Activated CD4-positive, alpha-beta T cell treated with anti-CD3 and anti-CD28 coated beads for 4 hours (primary cell): ENCODE measurements around the gene NFILZ.
A peak's percentile ranks its signal among the peaks of the same experiment; 100 is the strongest.

Source experiments
- DNase-seq, 2 donors: peaks; one replicate each; pipeline ENCODE4 v3.0.0-alpha.2; 2020

The NFILZ gene

DNA sequence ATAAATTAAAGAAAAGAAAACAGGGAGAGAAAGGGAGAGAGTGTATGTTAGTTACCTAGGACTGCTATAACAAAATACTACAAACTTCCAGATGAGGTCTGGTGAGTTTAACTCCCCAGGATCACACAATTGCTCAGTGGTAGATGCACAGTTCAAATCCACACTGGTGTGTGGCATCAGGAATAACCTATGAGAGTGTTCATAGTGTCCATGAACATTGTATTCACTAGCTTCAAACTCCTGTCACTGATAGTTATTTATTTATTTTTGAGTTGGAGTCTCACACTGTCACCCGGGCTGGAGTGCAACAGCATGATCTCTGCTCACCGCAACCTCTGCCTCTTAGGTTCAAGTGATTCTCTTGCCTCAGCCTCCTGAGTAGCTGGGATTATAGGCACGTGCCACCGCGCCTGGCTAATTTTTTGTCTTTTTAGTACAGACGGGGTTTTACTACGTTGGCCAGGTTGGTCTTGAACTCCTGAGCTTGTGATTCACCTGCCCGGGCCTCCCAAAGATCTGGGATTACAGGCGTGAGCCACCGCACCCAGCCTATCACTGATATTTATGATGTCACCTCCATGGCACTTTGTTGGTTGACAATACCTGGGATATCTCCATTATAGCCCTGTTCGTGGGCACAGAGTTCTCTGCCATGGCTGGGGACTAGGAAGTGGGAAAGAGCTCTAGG lies at the start of gene NFILZ:
Gene NFILZ (plus strand): TSS at position 638 of the 688 bp plus-strand sequence. CDS start 46,133 bp downstream, outside the sequence.
- no peak for DNase-seq

DNA sequence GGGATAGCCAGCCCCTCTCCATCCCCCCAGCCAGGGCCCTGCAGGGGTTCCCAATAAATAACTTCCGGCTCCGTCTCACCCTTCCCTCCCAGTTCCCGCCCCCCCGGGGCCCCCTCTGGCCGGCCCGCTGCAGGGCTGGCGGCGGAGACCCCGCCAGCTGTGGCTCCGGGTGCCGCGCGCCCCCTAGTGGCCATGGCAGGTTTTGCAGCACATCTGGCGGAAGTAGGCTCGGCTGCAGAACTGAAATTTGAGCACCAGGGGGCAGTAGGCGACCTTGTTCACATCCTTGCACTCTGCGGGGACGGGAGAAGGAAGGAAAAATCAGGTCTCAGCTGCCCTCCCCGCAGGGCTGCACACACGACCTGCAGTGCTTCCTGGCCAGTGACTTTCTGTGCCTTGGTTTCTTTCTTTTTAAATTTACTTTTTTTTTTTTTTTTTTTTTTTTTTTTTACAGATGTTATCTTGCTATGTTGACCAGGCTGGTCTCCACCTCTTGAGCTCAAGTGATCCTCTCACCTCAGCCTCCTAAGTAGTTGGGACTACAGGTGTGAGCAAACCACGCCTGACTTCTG lies 49.6 kb upstream of the NFILZ start:
- DNase-seq = peak; percentile 79 to 84

DNA sequence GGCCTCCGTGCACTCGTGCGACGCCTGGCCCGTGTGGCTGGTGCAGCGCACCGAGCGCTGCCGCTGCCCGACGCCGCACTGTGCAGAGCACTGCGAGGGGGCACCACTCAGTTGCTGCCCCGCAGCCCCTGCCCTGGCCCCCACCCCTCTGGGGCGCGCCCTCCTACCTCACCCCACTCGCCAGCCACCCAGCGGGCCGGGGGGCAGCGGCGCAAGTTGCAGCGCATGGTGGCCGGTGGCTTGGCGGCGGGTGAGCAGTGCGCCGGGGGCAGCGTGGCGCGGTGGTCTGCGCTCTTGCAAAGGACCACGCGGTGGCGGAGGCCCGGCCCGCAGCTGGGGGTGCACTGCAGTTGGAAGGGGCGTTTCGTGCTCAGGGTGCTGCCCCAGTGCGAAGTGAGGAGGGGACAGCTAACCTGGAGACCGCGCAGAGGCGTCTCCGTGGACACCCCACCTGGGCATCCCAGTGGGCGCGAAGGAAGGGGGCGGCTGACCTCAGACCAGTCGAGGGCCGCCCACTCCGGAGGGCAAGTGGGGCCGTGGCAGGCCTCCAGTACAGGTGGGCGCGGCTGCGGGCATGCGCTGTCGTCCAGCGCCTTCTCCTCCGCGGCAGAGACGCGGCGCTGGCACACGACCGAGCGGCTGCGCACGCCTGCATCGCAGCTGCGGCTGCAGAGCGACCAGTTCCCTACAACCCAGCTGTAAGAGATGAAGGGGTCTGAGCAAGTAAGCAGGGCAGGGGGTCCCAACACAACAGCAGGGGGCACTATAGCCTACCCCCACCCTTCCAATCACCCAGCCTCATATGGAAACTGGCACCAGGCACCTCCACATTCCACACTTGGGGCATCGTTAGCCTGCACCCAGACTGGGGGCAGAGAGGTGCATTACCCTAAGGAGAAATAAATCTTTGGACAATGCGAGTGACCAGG lies 45.2 kb upstream of the NFILZ start:
- no peak for DNase-seq

DNA sequence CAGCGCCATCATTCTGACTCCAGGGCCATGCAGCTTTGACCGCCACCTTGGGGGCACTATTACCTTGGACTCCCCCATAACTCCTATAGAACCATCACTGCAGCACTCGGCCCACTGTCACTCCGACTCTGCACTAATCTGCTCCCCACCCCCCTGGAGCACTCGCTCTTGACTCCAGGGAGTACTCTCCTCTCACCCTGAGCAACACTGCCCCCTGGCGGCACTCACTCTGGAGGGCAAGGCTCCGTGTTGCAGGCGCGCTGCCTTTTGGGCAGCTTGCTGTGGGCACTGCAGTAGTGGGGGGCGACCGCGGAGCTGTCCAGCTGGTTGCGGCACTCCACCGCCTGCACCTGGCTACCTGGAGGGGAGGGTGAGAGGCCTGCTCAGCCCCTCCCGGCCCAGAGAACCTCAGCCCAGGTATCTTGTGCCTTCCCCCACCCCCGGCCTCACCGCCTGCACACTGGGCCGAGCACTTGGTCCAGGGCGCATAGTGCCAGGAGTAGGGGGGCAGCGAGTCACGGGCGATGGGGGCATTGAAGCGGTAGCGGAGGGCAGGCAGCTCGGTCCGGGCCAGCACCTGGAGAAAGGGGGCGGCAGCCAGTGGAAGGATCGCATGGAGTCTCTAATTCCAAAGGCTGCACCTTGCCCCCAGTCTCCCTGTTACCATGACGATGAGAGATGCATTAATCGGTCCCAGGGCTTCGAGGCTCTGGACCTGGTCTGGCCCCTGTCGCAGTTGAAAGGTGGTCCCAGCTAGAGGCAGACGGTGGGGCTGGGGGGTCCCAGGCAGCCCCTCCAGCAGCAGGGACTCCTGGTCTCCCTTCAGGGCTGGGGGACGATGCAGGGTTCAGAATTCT lies 44.3 kb upstream of the NFILZ start:
- DNase-seq = peak; percentile 55

DNA sequence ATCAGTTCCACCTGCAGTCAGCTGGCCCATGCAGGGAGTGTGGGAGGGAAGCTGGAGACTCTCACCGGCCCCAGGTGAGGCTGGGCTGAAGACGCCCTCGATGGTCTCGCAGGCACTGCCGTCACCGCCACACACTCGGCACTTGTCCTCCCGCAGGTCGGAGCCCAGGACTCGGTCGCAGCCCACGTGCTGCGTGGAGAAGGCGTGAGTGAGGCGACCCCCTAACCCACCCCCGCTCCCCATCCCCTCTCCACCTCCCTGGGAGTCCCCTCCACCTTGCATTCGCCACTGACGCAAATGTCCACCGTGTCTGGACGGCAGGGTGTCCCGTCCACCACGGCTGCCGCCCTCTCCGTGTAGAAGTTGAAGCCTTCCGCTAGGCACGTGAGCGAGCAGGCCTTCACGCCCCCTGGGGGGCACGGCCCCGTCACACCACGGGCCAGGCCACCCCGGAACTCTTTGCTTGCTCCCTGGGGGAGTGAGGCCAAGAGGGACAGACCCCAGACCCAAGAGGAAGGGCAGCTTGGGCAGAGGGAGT lies 41.2 kb upstream of the NFILZ start:
- no peak for DNase-seq

DNA sequence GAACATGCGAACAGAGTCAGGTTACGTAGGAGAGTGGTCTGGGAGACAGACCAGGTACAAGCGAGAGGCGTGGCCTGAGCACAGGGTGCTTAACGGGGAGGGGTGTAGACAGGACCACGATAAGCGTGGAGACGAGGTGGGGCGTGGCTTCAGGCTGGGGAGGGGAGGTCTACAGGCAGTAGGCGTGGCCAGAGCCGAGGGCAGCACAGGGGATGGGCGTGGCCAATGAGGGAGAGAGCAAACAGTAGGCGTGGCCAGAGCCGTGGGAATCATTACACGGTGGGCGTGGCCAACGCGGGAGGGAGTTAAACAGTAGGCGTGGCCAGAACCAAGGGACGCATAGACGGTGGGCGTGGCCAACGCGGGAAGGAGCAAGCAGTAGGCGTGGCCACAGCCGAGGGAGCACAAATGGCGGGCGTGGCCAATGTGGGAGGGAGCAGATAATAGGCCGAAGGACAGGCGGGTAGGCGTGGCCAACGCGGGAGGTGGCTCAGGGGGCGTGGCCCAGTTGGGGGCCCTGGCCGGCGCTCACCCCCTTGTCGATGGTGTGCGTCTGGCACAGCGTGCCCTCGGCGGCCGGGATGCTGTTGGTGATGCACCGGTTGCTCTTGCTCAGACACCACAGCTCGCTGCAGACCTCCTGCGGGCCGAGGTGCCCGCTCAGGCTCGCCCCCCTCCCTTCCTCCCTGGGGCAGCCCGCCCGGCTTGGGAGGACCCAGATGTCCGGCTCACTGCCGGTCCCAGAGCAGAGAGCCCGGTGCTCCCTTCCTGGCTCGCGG lies 38.0 kb upstream of the NFILZ start:
- peak; percentile 96 to 97 for DNase-seq

GRCh38 chr19:8593931-8594330 lies 36.5 kb upstream of the NFILZ start:
- no peak for DNase-seq

DNA sequence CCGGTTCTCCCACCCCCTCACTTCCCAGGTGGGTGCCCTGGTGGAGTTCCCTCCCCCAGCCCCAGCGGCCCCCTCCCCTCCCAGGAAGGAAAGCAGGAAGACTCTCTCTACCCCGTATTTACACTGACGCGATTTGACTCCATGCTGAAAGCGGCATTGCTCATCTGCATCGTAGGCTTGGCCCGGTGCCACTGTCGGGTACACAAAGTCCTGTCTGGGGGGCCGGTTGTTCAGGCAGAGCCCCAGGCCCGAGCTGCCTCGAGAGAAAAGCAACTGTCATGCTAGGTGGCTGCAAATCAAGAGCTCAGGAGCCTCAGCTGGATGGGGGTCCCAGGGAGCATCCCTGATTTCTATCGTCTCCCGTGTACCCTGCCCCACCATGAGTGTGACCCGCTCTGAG lies 34.8 kb upstream of the NFILZ start:
- no peak for DNase-seq

DNA sequence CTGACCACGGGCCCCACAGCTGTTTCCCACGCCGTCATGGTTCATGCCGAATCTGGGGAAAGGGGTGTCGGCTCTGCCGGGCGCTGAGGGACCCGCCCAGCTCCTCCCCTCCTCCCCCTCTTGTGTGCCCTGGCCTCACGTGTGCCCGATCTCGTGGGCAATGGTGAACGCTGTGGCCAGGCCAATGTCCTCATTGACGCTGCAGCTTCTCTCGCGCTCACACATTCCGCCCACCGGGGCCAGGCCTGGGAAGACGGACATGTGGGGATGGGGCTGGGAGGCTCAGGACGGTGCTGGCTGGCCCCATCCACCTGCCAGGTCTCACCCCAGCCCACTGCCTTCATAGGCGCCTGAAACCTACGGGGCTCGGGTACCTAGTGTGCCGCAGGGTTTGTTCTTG lies 34.3 kb upstream of the NFILZ start:
- no peak for DNase-seq

DNA sequence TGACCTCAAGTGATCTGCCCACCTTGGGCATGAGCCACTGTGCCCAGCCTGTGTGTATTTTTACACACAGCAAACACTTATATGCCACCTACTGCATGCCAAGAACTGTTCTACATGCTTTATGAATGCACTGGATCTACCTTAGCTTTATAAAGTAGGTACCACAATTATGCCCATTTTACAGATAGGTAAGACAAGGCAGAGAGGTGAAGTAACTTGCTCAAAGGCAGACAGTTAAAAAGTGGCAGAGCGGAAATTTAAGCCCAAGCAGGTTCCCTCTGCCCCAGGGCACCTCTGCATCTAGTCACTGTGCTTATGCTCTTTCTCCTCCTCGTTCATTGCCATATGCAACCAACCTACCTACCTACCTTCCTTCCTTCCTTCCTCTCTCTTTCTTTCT lies 30.4 kb upstream of the NFILZ start:
- DNase-seq = no peak

GRCh38 chr19:8600816-8601215 lies 29.6 kb upstream of the NFILZ start:
- DNase-seq = no peak

GRCh38 chr19:8601796-8602195 lies 28.6 kb upstream of the NFILZ start:
- DNase-seq = no peak

- DNase-seq = no peak
Measured at GRCh38 chr19:8605514-8605913, 24.9 kb upstream of the NFILZ start.

GRCh38 chr19:8607386-8607785 lies 23.0 kb upstream of the NFILZ start:
- no peak for DNase-seq

DNA sequence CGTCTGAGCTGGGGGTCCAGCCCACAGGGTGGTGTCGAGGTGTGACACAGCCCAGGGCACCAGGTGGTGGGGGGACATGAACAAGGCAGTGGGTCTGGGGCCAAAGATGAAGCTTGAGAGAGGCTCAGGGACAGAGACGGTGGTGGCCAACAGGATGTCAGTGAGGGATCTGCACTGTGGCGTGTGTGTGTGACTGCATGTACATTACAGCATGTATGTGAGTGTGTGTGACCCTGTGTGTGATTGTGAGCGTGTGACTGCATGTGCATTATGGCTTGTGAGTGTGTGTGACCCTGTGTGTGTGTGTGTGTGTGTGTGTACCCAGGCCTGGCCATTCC lies 21.5 kb upstream of the NFILZ start:
- no peak for DNase-seq

- DNase-seq = peak in 1 of 2 donors; percentile 6
Measured at GRCh38 chr19:8609279-8610040, 21.0 kb upstream of the NFILZ start.

DNA sequence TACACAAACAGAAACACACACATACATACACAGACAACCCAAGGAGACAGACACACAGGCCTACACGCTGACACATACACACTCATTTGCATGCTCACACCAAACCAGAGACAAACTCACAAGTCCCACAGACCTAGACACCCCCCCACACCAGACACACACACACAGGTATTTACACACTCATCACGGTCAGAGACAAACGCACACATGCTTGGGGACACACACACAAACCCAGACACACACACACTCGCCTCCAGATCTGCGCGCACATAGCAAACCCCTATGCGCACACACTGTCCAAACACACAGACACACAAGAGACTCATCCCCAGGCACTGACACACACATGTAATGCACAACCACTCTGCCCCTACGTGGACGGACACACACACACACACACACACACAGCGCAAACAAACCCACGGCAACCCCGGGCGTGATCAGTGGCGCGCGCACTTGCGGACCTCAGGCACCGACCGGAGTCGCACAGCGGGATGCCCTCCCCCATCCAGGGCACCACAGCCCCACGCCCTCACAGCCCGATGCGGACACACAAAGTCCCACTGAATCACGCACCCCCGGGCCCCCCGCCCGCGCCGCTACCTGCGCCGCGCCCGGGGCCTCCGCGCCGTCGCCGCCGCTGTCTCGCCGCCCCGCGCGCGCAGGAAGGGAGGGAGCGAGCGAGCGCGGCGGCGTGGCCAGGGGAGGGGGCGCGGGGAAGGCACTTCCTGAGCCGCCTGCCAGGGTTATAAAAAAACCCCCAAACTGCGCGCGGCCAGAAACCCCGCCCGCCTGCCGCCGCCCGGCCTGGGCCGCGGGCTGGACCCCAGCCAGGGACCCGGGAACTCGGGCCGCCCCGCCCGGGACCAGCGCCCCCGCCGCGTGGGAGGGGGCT lies 20.1 kb upstream of the NFILZ start, which contains the start of gene ADAMTS10:
Gene ADAMTS10 (minus strand): TSS at position 675 of the 895 bp plus-strand sequence. CDS start 5,005 bp downstream, outside the sequence.
- DNase-seq = peak; percentile 32 to 41

DNA sequence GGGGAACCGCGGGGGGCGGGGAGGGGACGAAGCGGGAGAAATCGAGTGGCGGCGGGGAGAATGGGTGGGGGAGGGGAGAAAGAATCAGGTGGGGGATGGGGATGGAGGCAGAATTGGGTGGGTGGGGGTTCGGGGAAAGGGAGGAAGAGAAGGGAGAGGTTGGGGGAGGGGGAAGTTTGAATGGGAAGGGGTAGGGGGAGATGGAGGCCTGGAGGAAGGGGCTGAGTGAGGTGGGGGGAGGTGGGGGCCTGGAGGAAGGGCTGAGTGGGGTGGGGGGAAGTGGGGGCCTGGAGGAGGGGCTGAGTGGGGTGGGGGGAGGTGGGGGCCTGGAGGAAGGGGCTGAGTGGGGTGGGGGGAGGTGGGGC lies 19.5 kb upstream of the NFILZ start:
- no peak for DNase-seq

DNA sequence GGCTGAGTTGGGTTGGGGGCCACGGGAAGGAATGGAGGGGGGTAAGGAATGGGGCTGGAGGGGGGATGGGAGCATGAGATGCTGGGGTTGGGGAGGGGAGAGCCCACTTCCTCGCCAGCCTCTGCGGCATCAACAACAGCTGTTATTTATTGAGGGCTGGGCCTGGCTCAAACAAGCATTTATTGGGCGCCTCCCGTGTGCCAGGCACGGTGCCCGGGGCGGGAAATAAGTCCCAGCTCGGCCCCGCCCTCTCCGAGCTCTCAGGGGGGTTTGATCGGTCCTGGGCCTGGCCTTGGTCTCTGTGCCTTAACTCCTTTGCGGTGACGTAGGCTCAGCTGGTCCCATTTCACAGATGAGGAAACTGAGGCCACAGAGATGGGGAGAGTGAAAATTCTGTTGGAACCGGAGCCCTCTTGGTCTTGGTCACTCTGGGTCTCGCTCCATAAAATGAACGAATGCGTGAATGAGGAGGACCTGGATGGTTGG lies 19.0 kb upstream of the NFILZ start:
- no peak for DNase-seq
